Trophoblast cell (in vitro differentiated cells and primary cell): Measurements from ENCODE around the gene CCDC97.

Experiments
- DNase-seq, 2 donors: peaks; one replicate each; pipeline ENCODE4 v3.0.0-alpha.2; 2016
- H2AFZ ChIP-seq: 2 replicates; pipeline ENCODE4 v1.6.1; 2013; ENCODE audit warnings: low read length, moderate library complexity, mild to moderate bottlenecking; ENCODE audit not compliant: insufficient read depth, poor library complexity
- H2AK5ac ChIP-seq: 2 replicates; pipeline ENCODE4 v1.6.1; 2013; ENCODE audit warnings: mild to moderate bottlenecking, low read length
- H2BK120ac ChIP-seq: 2 replicates; pipeline ENCODE4 v1.6.1; 2013; ENCODE audit warnings: low read length, mild to moderate bottlenecking, moderate library complexity; ENCODE audit not compliant: insufficient read depth, poor library complexity
- H2BK12ac ChIP-seq: 2 replicates; pipeline ENCODE4 v1.6.1; 2013; ENCODE audit warnings: mild to moderate bottlenecking, low read length, moderate library complexity
- H2BK5ac ChIP-seq: 2 replicates; pipeline ENCODE4 v1.6.1; 2013; ENCODE audit warnings: low read length, low read depth, moderate library complexity, mild to moderate bottlenecking; ENCODE audit not compliant: poor library complexity
- H3K14ac ChIP-seq: 2 replicates; pipeline ENCODE4 v1.6.1; 2013; ENCODE audit warnings: mild to moderate bottlenecking, low read length
- H3K18ac ChIP-seq: 2 replicates; pipeline ENCODE4 v1.6.1; 2013; ENCODE audit warnings: mild to moderate bottlenecking, low read length
- H3K23ac ChIP-seq: 2 replicates; pipeline ENCODE4 v1.6.1; 2013; ENCODE audit warnings: low read length
- H3K27ac ChIP-seq: 2 replicates; pipeline ENCODE4 v1.5.1; 2013; ENCODE audit warnings: low read depth, mild to moderate bottlenecking, inconsistent platforms, low read length, moderate library complexity
- H3K27me3 ChIP-seq: 2 replicates; pipeline ENCODE4 v1.6.1; 2013; ENCODE audit warnings: inconsistent platforms, mild to moderate bottlenecking, low read length, moderate library complexity; ENCODE audit not compliant: insufficient read depth
- H3K36me3 ChIP-seq, 2 experiments: 1 replicate in 1 of 2; 2 replicates in 1 of 2; pipeline ENCODE4 v1.6.1; 2013; ENCODE audit warnings: low read length in 2 of 2, mild to moderate bottlenecking in 2 of 2, moderate library complexity in 1 of 2; ENCODE audit not compliant: insufficient read depth in 2 of 2, control insufficient read depth in 1 of 2
- H3K4ac ChIP-seq: 2 replicates; pipeline ENCODE4 v1.6.1; 2013; ENCODE audit warnings: low read depth, mild to moderate bottlenecking, low read length, moderate library complexity
- H3K4me1 ChIP-seq, 2 experiments: 1 replicate in 1 of 2; 2 replicates in 1 of 2; pipeline ENCODE4 v1.6.1; 2013; ENCODE audit warnings: low read length in 2 of 2, mild to moderate bottlenecking in 2 of 2, moderate library complexity in 1 of 2; ENCODE audit not compliant: insufficient read depth in 2 of 2, control insufficient read depth in 1 of 2
- H3K4me2 ChIP-seq: 2 replicates; pipeline ENCODE4 v1.6.1; 2013; ENCODE audit warnings: inconsistent platforms, mild to moderate bottlenecking, low read length, moderate library complexity
- H3K4me3 ChIP-seq: 2 replicates; pipeline ENCODE4 v1.5.1; 2013; ENCODE audit warnings: mild to moderate bottlenecking, low read depth, low read length, inconsistent platforms
- H3K79me1 ChIP-seq: one replicate; pipeline ENCODE4 v1.6.1; 2013; ENCODE audit warnings: low read length
- H3K79me2 ChIP-seq: 2 replicates; pipeline ENCODE4 v1.6.1; 2013; ENCODE audit warnings: low read length, mild to moderate bottlenecking; ENCODE audit not compliant: control insufficient read depth, insufficient read depth, poor library complexity
- H3K9ac ChIP-seq: 2 replicates; pipeline ENCODE4 v1.6.1; 2013; ENCODE audit warnings: mild to moderate bottlenecking, low read length
- H3K9me3 ChIP-seq: 2 replicates; pipeline ENCODE4 v1.6.1; 2013; ENCODE audit warnings: low read depth, mild to moderate bottlenecking, control low read depth, inconsistent platforms, low read length; ENCODE audit not compliant: insufficient read depth
- H4K12ac ChIP-seq: 2 replicates; pipeline ENCODE4 v1.6.1; 2013; ENCODE audit warnings: low read depth, mild to moderate bottlenecking, low read length, moderate library complexity
- H4K8ac ChIP-seq: 2 replicates; pipeline ENCODE4 v1.6.1; 2013; ENCODE audit warnings: low read depth, mild to moderate bottlenecking, low read length, moderate library complexity
- H4K91ac ChIP-seq: one replicate; pipeline ENCODE4 v1.6.1; 2013; ENCODE audit warnings: low read depth, mild to moderate bottlenecking, low read length, moderate library complexity
- WGBS: extraction: QIAGEN DNeasy Blood & Tissue Kit; methylation state at CpG from one replicate; pipeline ENCODE4 v1.1.7; 2013; ENCODE audit warnings: missing lambda C conversion rate; ENCODE audit not compliant: insufficient read length, insufficient coverage; ENCODE audit errors: extremely low coverage; 5-methylcytosine and 5-hydroxymethylcytosine counted together

CCDC97 gene

DNA sequence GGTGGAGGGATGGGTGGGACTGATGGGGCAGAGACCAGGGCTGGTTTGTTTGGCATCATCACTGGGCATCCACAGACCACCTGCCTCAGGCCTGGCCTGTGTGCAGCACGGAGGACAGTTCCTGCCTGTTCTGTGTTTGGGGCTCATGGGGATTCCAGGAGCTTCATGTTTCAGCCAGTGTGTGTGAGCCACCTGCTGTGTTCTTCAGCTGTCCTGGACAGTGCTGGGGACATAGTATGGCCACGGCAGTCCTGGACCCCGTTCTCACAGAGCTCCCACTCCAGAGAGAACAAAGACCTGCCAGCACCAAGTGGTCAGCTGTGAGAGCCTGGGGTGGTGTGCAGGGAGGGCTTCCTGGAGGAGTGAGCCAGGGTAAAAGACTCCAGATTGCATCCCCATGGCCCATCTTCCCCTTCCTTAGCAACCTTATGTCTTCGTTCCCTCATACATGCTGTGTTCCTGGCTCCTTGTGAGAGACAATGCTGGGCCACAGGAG is 2.0 kb upstream of the CCDC97 start:
- Histone ChIP-seq H3K18ac (no peak overlapping the region), H2BK12ac (no peak overlapping the region), H3K4me3 (no peak overlapping the region), H2AFZ (no peak overlapping the region), H3K9ac (no peak overlapping the region), H4K12ac (no peak overlapping the region), H3K14ac (no peak overlapping the region), H4K91ac (no peak overlapping the region), H2BK5ac (no peak overlapping the region), H3K4me2 (no peak overlapping the region), H4K8ac (peak overlapping the region; percentile 8), H3K9me3 (no peaks in the 10 kb centered on the region), H3K79me2 (peaks cover 4% of the 10 kb centered on the region), H3K27ac (peak overlapping the region; percentile 20), H3K4me1 (peaks cover 5 to 13% of the 10 kb centered on the region in 2 experiments), H3K79me1 (peaks cover 8% of the 10 kb centered on the region), H2AK5ac (no peak overlapping the region), H2BK120ac (no peak overlapping the region), H3K4ac (no peak overlapping the region), H3K23ac (no peak overlapping the region), H3K27me3 (no peaks in the 10 kb centered on the region), H3K36me3 (peaks cover 47 to 53% of the 10 kb centered on the region in 2 experiments)
- no peak for DNase-seq
- WGBS: no CpG with 5 or more reads among the region's 4 CpGs

GRCh38 chr19:41308450-41309179 is 1.4 kb upstream of the CCDC97 start:
- Histone ChIP-seq H3K4ac (no peak overlapping the region), H3K23ac (no peak overlapping the region), H3K18ac (no peak overlapping the region), H2BK12ac (peak overlapping the region; percentile 1), H3K9ac (no peak overlapping the region), H3K79me1 (peaks cover 8% of the 10 kb centered on the region), H3K36me3 (peaks cover 48 to 53% of the 10 kb centered on the region in 2 experiments), H4K8ac (peak overlapping the region; percentile 8), H3K4me3 (no peak overlapping the region), H3K9me3 (no peaks in the 10 kb centered on the region), H3K27me3 (no peaks in the 10 kb centered on the region), H4K91ac (no peak overlapping the region), H3K79me2 (peaks cover 4% of the 10 kb centered on the region), H2AFZ (no peak overlapping the region), H3K14ac (no peak overlapping the region), H4K12ac (peak overlapping the region; percentile 45), H3K27ac (peak overlapping the region; percentile 20), H3K4me1 (peaks cover 5 to 13% of the 10 kb centered on the region in 2 experiments), H2BK120ac (no peak overlapping the region), H2BK5ac (no peak overlapping the region), H2AK5ac (peak overlapping the region; percentile 34), H3K4me2 (no peak overlapping the region)
- DNase-seq: peak; percentile 90 to 99
- no CpG with 5 or more reads among the region's 8 CpGs for WGBS

DNA sequence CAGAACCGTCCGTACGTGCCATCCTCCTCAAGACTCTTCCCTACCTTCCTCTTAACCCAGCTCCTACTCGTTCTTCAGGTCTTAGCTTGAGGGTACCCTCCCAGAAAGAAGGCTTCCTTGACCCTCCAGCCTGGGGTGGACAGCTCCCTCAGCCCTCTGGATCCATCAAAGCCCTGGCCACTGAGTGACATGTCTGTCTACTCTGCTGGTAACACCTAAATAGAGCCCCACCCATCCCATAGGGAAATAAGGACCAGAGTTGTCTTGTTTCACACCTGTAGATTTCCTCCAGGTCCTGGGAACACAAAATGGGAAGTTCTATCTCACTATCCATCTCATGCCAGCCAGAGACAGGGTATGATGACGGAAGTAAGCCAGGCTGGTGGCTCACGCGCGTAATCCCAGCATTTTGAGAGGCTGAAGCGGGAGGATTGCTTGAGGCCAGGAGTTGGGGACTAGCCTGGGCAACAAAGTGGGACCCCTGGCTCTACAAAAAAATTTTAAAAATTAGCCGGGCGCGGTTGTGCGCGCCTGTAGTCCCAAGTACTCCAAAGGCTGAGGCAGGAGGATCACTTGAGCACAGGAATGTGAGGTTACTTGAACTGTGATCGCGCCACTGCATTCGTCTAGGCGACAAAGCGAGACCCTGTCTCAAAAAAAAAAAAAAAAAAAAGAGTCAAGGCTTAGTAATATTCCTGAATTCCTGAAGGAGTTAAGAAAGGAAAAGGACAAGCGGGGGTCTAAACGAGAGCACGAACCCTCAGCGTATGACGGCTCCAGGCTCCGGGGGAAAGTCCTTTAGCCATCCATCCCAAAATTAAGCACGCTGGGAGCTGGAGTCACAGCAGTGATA is 566 bp upstream of the CCDC97 start:
- Histone ChIP-seq H3K36me3 (peaks cover 44 to 48% of the 10 kb centered on the region in 2 experiments), H2BK120ac (no peak overlapping the region), H3K27me3 (no peaks in the 10 kb centered on the region), H3K18ac (peak overlapping the region; percentile 10), H3K9ac (peak overlapping the region; percentile 90), H3K9me3 (no peaks in the 10 kb centered on the region), H3K79me2 (peaks cover 4% of the 10 kb centered on the region), H2BK5ac (peak overlapping the region; percentile 24), H3K14ac (peak overlapping the region; percentile 47), H3K4ac (peak overlapping the region; percentile 57), H2BK12ac (peak overlapping the region; percentile 1), H2AK5ac (peak overlapping the region; percentile 75), H3K23ac (no peak overlapping the region), H3K4me2 (peak overlapping the region; percentile 78), H3K4me3 (peak overlapping the region; percentile 83), H3K27ac (peak overlapping the region; percentile 92), H4K91ac (peak overlapping the region; percentile 41), H4K12ac (peak overlapping the region; percentile 45), H3K4me1 (peaks cover 5 to 13% of the 10 kb centered on the region in 2 experiments), H3K79me1 (peaks cover 8% of the 10 kb centered on the region), H2AFZ (no peak overlapping the region), H4K8ac (peak overlapping the region; percentile 64)
- peak in 1 of 2 donors; percentile 47 for DNase-seq
- WGBS: no CpG with 5 or more reads among the region's 26 CpGs

GRCh38 chr19:41311072-41311471 is 1.1 kb downstream of the CCDC97 start:
- H3K36me3 ChIP-seq: peaks cover 30 to 39% of the 10 kb centered on the region in 2 experiments

More at GRCh38 chr19:41311072-41311471, 1.1 kb downstream of the CCDC97 start:
- no peak overlapping the region for H3K9ac ChIP-seq
- WGBS: no CpG with 5 or more reads among the region's 5 CpGs
- no peak overlapping the region for H4K91ac ChIP-seq
- H3K4me2 ChIP-seq: peak overlapping the region; percentile 78
- H3K18ac ChIP-seq: no peak overlapping the region
- H3K4ac ChIP-seq: no peak overlapping the region
- H2BK5ac ChIP-seq: no peak overlapping the region
- no peaks in the 10 kb centered on the region for H3K27me3 ChIP-seq
- no peak overlapping the region for H2AFZ ChIP-seq
- H3K4me1 ChIP-seq: peaks cover 5 to 13% of the 10 kb centered on the region in 2 experiments
- no peak overlapping the region for H2AK5ac ChIP-seq
- no peaks in the 10 kb centered on the region for H3K9me3 ChIP-seq
- no peak overlapping the region for H3K14ac ChIP-seq
- H4K12ac ChIP-seq: no peak overlapping the region
- no peak overlapping the region for H2BK120ac ChIP-seq
- H3K23ac ChIP-seq: no peak overlapping the region
- peaks cover 8% of the 10 kb centered on the region for H3K79me1 ChIP-seq
- peaks cover 4% of the 10 kb centered on the region for H3K79me2 ChIP-seq
- no peak overlapping the region for H3K4me3 ChIP-seq
- H2BK12ac ChIP-seq: no peak overlapping the region
- DNase-seq: no peak
- no peak overlapping the region for H4K8ac ChIP-seq
- H3K27ac ChIP-seq: no peak overlapping the region
